Dermis blood vessel endothelial cell (primary cell): Measurements from ENCODE around the gene KIF1A. TPM values are rescaled to one million over a fixed set of nuclear protein-coding genes. Genes with fewer than 3 reads are reported as not detected.
"Not testable (repeated sequence)": the region's sequence is repeated elsewhere in the genome, so short reads cannot be mapped to it uniquely, and the experiment has no call there.

Experiments used
- DNase-seq: peaks from one replicate; pipeline ENCODE4 v3.0.0; 2010
- total RNA-seq: library from RNA; depleted of rRNA; stranded (reverse); fragments of >200 nt; gene quantifications from 2 replicates; pipeline ENCODE4 v1.2.3, GENCODE V29; 2014

The KIF1A gene
- total RNA-seq, 1 donor from 2014 or later = not detected

DNA sequence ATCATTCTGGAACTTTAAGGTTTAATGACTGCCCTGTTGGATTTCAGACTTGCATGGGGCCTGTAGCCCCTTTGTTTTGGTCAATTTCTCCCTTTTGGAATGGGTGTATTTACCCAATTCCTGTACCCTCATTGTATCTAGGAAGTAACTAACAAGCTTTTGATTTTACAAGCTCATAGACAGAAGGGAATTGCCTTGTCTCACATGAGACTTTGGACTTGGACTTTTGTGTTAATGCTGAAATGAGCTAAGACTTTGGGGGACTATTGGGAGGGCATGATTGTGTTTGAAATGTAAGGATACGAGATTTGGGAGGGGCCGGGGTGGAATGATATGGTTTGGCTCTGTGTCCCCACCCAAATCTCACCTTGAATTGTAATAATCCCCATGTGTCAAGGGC, 26.3 kb upstream of the KIF1A start:
- DNase-seq = not testable (repeated sequence)

DNA sequence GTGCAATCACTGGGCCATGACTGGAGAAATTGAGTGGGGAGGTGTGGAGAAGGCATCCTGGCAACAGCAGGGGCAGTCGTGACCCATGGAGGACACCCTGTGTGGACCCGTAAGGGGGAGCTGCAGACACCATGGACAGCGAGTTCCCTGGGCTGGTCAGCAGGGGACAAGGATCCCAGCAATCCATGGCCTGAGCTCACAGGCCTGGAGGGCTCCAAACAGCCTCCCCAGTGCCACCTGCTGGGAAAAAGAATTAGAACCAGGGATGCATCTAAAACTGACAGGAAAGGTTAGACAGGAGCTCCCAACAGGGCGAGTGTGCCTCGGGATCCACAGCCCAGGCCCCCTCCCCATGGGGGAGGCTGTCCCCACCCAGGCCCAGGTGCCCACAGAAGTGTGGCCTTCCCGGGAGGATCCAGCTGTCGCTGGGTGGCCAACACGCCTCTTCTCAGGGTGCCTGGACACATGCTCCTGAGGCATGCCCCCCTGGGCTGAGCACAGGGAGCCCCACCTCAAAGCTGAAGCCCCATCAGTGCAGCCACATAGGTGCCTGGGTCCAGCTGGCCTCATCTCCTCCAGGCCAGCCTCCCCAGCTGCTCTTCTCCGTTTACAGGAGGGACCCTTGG, 20.5 kb upstream of the KIF1A start:
- peak; percentile 86 for DNase-seq

DNA sequence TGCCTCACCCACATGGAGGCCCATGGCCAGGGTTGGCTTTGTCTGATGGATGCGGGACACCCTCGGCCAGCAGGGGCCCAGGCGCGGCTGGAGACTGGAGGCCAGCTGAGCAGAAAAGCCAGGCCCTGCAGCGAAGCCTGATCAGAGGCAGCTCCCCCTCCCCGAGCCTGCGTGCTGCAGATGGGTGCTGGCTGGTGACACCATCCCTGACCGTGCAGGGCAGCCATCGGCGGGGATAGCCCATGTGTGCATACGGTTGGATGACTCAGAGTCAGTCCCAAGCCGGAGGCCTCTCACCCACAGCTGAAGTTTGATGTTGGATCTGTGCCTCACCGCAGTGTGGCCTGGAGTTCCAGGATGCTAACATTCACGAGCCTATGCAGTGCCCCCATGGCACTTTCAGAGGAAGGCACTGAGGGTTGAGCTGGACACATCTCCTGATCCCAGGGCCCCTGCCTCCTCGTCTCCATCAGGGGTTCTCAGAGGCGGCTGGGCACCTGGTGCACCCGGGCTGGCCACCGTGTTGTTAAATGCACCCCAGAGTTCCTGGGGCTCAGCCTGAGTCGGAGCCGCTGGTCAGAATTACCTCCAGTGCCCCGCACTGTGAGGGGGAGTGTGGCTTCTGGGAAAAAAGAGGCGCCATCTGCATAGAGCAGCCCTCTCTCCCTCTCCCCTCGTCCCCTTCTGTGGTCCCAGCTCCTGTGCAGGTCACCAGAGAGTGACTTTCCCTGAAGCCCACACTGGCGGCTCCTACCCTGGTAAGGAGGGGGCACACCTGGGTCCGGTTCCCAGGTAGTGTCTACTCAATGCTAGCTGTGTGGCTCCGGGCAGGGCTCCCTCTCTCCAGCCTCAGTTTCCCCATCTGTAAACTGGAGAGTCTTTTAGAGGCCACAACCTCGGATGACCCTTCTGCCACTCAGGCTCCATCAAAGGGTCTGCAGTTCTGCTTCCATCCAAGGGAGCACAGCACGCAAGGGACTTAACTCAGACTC, 19.4 kb upstream of the KIF1A start:
- DNase-seq = no peak

DNA sequence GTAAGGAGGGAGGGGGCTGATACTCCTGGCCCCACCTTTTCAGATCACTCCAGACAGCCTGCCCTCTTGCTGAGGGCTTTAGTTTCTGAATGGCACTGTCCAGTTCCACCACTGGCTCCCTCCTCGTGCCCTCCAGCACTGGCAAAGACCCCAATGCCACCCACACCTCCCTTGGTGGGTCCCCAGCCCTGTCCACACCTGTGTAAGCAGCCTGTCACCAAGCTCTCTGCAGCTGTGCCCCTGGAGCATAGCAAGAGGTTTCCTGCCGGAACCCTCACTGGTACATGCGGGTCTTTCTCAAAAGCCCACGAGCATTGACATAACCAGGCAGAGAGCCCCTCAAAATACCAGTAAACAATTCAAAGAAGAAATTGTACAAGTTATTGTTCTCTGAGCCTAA, 17.6 kb upstream of the KIF1A start:
- no peak for DNase-seq

DNA sequence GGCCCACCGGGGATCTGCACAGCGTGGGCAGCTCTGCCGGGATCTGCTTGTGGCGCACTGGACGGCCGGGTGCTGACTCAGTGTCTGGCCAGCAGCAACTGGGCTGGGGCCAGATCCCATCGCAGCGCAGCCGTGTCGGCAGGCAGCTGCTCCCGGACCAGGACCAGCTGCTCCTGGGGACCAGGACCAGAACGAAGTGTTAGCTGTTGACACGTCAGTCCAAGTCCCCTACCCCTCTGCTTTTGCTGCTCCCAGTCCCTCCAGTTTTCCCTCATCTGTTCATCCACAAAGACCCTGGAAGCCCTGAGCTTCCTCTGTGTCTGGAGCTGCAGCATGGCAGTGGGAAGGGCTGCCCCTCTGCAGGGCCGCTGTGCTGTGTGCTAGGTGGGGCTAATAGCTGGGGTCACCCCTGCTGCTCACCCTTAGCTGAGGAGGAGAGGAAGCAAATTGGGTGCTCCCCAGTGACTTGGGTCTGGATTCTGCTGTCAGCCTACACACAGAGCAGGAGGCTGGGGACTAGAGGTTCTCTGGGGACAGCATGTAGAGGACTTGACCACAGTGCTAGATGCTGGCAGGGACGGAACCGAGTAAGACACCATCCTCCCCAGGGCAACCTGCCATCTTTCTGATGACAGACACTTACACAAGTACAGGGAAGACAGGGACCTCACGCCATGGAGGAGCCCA, 16.9 kb upstream of the KIF1A start:
- no peak for DNase-seq

DNA sequence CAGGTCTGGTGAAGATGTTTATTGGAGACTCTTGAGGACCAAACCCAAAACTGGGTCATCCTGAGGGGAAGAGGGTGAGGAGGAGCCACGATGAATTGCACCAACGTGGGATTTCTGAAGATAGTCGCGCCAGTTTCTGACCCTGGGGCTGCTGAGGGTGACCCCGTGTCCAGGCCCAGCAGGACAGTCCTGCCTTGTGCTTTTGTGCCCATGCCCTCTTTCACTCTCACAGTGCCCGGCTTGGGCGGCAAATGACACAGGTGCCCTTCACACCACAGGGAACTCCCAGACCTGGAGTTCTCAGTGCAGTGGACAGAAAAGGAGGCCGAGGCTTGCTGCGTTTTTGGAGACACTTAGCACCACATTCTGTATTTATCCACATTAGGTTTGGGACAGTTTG, 15.5 kb upstream of the KIF1A start:
- no peak for DNase-seq

DNA sequence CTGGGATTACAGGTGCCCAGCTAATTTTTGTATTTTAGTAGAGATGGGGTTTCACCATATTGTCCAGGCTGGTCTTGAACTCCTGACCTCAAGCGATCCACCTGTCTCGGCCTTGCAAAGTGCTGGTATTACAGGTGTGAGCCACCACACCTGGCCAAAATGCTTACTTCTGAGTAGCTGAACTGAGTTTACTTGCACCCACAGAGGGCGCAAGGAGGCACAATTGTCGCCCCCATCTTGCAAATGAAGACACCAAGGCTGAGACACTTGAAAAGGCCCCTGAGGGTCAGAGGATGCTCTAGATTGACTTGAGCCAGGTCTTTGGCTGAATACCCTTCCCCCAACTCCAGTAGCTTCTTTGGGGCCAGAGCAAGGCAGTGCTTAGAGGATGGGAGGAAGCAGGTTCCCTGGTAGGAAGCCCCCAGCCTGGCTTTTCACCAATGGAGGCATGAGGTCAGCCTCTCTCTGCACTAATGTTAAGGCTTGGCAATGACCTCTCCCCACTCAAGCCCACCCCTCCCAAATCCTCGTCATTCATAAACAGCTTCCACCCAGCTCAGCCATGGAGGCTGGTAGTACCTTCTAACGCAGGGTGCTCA, 14.5 kb upstream of the KIF1A start:
- DNase-seq = no peak

DNA sequence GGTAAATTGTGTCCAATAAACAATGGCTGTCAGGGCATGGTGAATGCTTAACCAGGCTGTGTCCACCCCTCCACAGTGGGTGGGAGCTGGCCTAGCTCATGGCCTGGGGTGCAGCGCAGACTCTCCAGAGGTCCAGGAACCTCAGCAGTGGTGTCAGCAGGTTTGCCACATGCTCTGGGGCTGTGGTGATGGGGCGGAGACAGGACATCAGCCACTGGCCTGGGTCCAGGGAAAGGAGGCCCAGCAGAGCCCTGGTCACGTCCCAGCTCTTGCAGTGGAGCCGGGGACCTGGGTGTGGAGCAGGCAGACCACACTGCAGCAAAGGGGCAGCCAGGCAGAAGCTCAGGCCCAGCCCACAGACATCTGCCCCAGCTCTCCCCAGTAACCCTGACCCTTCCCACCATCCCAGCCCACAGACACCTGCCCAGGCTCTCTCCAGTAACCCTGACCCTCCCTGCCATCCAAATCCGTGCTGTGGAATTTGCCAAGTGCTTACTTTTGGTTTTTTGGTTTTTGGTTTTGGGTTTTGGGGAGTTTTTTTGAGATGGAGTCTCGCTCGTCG, 13.8 kb upstream of the KIF1A start:
- no peak for DNase-seq

DNA sequence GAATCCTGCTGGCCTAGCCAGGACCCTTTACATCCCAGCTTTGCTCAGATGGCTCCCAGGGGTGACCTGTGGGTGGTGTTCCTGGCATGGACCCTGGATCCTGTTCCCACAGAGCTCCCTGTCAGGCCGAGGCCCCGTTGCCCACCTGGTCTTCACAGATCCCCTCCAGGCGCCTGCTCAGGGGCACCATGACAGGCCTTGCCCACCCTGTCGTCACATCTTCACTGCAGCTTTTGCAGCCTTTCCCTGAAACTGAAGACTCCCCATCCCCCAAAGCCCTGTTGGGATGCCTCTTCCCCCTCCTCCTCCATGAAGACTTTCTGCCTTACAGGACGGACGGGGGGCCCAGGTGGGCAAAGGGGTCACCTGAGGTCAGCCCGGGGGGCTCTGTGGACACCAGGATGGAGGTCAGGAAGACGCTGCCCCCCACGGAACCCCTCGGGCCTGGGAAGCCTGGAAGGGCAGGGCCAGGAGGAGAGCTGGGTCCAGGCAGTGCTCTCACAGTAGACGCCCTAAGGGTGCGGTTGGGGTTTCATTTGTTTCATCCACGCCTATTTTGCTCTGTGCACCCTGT, 13.0 kb upstream of the KIF1A start:
- no peak for DNase-seq

DNA sequence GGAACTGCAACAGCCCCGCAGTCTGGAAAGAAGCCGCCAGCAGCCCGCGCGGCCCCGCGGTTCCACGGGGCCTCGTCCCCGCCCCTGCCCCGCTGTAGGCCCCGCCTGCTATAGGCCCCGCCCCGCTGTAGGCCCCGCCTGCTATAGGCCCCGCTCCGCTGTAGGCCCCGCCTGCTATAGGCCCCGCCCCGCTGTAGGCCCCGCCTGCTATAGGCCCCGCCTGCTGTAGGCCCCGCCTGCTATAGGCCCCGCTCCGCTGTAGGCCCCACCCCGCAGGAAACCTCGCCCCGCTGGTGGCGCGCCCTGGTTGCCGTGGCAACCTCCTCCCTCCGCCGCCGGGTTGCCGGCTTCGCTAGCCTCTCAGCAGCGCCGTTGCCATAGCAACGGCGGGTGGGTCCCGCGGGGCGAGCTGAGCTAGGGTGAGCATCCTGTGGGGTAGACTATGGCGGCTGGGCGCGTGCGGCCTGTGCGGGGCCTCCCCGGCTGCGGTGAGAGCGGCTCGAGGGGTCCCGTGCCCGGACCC, 12.2 kb upstream of the KIF1A start:
- DNase-seq = peak; percentile 82

DNA sequence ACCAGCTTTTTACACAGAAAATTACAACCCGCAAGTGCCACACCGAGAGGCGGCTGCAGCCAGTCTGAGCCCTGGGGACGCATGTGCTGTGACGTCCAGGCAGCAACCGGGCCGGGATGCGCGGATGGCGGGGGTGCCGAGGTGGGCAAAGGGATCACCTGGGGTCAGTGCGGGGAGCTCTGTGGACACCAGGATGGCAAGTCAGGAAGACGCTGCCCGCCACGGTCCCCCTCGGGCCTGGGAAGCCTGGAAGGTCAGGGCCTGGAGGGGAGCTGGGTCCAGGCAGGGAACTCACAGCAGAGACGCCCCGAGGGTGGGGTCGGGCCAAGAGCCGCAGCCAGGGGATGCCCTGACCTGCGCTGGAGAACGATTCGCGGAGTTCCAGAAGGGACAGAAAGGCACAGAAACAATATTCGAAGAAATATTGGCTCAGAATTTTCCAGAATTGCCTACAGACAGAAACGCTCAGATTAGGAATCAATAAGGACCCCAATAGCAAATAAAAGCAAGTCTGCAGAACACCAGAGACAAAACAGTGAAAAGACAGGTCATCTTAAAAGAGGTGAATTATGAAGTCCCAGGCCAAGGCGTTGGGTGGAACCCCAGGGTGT, 11.7 kb upstream of the KIF1A start:
- DNase-seq = no peak

DNA sequence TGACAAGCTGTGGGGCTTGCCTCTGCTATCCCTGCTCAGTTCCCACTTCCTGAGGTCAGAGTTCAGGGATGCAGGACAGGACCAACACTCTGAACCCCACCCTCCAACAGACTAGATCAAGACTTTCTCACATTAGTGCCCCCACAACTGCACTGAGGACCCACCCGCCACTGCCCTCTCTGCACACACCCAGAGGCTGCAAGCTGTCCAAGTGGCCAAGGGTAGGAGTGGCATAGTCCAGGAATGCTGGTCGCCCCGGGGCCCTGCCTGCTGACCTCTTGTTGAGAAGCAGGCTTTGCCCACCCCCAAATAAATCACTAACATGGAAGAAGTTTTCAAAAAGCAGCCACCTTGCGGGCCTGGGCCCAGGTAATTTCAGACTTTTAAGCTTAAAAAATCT, 5.5 kb upstream of the KIF1A start:
- no peak for DNase-seq

DNA sequence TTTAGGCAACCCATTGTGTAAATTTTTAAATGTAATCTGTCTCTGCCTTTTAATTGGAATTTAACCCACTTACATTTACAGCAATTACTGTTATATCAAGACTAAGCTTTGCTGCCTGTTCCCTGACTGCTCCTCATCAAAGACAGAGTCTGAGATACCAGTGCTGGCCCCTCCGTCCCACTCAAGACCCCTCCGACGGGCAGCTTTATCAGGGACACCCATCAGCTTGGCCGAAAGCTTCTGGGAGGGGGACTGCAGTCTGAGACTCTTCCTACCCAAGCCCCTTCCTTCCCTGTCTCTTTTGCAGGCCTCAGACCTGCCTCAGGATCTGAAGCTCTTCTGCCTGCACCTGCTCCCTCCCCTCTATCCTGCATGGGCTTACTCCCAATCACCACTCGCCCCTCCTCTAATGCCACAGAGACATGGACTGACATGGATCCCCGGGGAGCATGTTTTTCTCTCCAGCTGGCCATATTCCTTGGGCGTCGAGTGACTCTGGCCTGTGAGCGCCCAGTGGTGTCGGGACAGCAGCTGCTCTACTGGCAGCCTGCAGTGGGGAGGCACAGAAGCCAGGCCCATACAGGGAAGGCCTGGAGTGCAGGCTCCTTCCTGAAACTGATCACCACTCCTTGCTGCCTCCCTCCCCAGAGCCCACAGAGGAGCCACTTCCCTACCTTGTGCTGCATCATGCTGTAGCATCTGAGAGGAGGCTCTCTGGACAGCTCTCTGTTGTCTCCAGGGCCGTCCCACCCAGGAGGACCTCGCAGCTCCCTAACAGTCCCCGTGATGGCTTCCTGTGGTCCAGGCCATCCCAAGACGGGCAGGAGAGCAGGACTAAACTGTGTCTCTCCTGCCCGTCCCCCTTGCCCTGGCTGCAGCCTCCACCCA, 3.7 kb upstream of the KIF1A start:
- no peak for DNase-seq

DNA sequence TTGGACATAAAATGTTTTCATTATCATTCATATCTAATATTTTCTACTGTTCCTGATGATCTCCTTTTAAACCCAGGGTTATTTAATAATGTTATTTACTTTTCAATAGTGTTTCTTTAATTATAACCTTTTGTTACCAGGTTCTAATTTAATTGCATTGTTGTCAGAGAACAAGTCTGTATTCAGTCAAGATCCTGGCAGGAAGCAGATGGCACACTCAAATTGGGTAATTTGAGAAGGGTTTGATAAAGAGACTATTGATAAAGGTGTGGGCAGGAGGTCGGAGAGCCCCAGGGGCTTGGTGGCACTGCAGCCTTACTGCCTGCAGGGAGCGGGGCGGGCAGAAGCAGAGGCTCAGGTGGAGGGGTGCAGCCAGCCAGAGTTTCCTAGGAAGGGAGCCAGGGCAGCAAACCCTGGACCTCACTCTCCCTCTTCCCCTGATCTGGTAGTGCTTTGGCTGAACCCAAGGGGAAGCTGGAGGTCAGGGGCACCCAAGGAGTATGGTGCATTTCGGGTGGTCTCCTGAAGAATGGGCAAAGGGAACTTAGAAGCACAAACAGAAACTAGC, 2.3 kb upstream of the KIF1A start:
- no peak for DNase-seq

DNA sequence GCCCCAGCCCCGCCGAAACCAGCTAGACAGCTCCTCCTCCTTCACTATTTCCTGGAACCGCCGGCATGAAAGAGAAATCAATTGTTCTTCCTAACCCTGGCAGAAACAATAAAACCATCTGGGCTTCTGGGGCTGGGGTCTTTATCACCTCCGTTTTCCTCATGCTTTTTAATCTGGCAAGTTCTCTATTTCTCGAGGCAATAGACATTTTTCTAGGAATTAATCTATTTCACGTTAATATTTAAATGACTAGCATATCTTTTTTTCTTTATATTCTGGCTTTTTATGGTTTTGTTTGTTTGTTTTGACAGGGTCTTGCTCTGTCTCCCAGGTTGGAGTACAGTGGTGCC, 1.4 kb upstream of the KIF1A start:
- DNase-seq = no peak

DNA sequence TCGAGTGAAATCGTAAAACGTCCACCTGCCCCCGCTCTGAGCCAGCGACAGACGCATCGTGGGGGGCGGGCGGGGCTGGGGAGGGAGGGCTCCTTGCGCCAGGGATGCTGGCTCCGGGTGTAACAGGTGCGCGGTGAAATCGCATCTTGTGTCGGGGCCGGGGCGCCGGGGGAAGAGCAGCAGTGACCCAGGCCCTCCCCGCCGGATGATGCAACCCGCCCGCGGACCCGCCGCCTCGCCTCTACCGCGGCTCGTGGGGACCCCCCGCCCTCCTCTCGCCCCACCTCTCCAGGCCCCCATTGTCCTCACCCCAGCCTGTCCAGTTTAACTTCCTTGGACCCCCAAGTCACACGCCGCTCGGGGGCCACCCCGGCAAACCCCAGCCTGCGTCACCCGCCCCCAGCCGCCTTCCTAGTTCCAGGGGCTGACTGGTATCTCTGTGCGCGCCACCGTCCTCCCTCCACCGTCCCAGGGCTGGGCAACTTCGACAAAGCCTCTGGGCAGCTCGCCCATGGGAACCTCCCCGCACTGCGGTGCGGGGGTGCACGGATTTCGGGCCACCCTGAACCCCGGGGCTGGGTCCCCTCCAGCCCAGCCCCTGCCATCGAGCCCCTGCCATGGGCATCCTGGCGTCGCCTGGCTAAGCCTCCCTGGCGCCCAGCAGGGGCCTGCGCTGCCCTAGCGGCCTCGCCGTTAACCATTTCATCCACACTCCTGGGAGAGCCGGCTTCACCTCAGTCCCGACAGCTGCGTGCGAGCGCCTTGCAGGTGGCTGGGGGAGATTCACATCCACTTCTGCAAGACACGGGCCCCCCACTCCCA, 799 bp upstream of the KIF1A start:
- peak; percentile 11 for DNase-seq

DNA sequence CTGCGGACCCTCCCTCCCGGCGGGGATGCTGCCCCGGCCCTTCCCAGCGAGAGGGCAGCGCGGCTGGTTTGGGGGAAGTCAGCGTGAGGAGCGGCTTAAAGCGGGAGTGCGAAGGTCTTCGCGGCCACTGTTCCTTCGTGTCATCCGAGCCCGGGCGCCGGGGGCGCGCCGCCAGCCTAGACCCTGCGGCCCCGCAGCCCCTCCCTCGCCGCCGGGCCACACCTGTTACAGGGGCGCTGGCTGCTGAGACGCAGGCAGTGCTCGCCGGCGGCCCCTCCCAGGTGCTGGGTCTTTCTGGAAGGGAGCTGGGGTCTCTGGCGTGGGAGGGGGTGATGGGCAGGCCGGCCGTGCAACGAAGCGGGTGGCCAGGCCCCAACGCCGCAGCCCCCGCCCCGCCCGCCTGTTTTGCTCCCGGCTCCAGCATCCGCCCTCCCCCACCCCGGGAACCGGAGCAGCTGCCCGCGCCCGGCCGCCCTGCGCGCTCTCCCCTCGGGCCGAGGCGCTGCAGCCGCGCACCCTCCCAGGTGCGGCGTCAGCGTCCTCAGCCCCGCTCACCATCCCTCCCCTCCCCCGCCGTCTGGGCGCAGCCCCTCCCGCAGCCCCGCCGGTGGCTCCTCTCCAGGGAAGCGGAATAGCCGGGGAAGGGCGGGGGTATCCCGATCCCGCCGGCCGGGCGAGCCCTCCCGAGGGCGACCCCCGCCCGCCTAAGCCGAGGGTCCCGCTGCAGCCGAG, 727 bp downstream of the KIF1A start:
- DNase-seq = no peak

DNA sequence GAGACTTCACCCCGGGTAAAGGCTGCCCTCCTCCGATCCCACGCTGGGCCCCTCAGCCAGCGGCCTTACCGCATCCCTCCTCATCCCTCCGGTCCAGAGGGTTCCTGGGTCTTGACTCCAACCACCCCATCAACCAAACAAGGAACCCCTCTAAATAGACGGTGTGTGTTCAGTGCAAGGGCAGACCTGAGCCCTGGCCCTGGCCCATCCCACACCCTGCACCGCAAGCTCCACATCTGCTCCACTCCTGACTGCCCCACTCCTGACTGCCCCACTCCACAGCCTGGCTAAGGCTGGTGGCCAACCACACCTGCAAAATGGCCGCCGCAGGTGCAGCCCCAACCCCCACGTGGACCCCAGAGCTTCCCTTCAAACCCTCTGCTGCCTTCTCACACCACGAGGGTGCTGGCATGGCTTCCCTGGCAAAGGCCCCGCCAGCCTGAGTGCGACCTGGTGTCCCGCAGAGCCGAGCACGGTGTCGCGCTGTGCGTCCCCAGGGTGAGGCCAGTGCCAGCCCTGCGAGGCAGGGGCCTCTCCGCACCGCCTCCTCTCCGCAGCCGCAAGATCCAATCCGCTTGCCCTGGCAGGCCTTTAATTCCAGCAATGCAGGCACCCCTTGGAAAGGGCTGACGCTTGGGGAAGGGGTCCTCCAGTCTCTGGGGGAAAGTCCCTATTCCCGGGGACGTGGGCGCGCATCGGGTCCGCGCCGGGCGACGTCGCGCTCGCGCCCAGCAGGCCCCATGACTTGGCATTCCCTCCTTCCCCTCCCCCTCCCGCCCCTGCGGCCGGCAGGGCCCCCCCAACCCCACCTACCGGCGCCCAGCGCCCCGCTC, 1.5 kb downstream of the KIF1A start:
- DNase-seq = no peak
